GM12878 (cell line): Measurements from ENCODE around the gene PREP. TPM values are rescaled to one million over a fixed set of nuclear protein-coding genes. Genes with fewer than 3 reads are reported as not detected.
"Not testable (repeated sequence)": the region's sequence is repeated elsewhere in the genome, so short reads cannot be mapped to it uniquely, and the experiment has no call there.

Source experiments
- ATAC-seq: fragments of 200-7000 bp; cut with Tn5 transposase; 3 replicates; pipeline ENCODE4 v1.9.1; 2020; ENCODE audit warnings: mild to moderate bottlenecking, moderate library complexity
- BruUV-seq: library from RNA; stranded (reverse); fragments of 400-500 nt; replicated peaks from 2 replicates; lab custom pipeline; 2021; lab: Mats Ljungman, UMichigan
- CTCF ChIA-PET: fragments of 300-600 bp; sonication (Branson Sonifier 250); formaldehyde crosslinking; extraction: SDS; loops from one replicate; lab custom pipeline; 2021; ENCODE audit warnings: inconsistent platforms; lab: Yijun Ruan, JAX
- POLR2A ChIA-PET: fragments of 350-600 bp; formaldehyde crosslinking; extraction: SDS; loops from one replicate; lab custom pipeline; 2021; ENCODE audit warnings: inconsistent platforms; lab: Charles Lee
- RAD21 ChIA-PET: fragments of 300-600 bp; sonication (Branson Sonifier 250); formaldehyde crosslinking; loops from one replicate; lab custom pipeline; 2023; ENCODE audit warnings: antibody characterized with exemption; ENCODE audit not compliant: unreplicated experiment; lab: Charles Lee
- SMC1A ChIA-PET: fragments of 300-600 bp; sonication (Branson Sonifier 250); formaldehyde crosslinking; loops from one replicate; lab custom pipeline; 2023; ENCODE audit not compliant: unreplicated experiment, uncharacterized antibody; lab: Charles Lee
- DNase-seq: peaks from one replicate; pipeline ENCODE4 v3.0.0-alpha.2; 2011; ENCODE audit warnings: low read depth, low spot score
- FAIRE-seq: peaks from 3 replicates; lab custom pipeline; 2011; peaks lifted over from hg19 to GRCh38; lab: Jason Lieb, UNC
- H2AFZ ChIP-seq: 2 replicates; pipeline ENCODE4 v1.6.0; 2011; ENCODE audit warnings: low read depth, low read length, control low read depth; ENCODE audit not compliant: control insufficient read depth
- H3K27ac ChIP-seq: 2 replicates; pipeline ENCODE4 v1.5.1; 2011; ENCODE audit warnings: control low read depth; ENCODE audit not compliant: control insufficient read depth, insufficient read depth
- H3K27me3 ChIP-seq, 2 experiments: replicated peaks in 1 of 2; 2 replicates each; pipeline versions ENCODE4 v1.6.0 to v1.6.1; 2011; ENCODE audit warnings: low read length in 1 of 2; ENCODE audit not compliant: control insufficient read depth in 2 of 2, insufficient read depth in 2 of 2
- H3K36me3 ChIP-seq, 2 experiments: 2 replicates each; pipeline ENCODE4 v1.5.1; 2011; ENCODE audit warnings: low read length in 1 of 2; ENCODE audit not compliant: control insufficient read depth in 2 of 2, insufficient read depth in 2 of 2
- H3K4me1 ChIP-seq: 2 replicates; pipeline ENCODE4 v1.6.1; 2011; ENCODE audit warnings: mild to moderate bottlenecking, low read length, moderate library complexity, mixed read lengths; ENCODE audit not compliant: control insufficient read depth, insufficient read depth
- H3K4me2 ChIP-seq: 2 replicates; pipeline ENCODE4 v1.6.0; 2011; ENCODE audit warnings: control low read depth; ENCODE audit not compliant: control insufficient read depth, insufficient read depth
- H3K4me3 ChIP-seq: fragments of 200-600 bp; sonication (generic); 2 replicates; pipeline ENCODE4 v1.5.1; 2016
- H3K79me2 ChIP-seq: 2 replicates; pipeline ENCODE4 v1.6.0; 2011; ENCODE audit warnings: low read length; ENCODE audit not compliant: control insufficient read depth, insufficient read depth
- H3K9ac ChIP-seq: 2 replicates; pipeline ENCODE4 v1.8.0; 2011; ENCODE audit warnings: low read length, control low read depth, mixed read lengths; ENCODE audit not compliant: control insufficient read depth, insufficient read depth
- H3K9me3 ChIP-seq: replicated peaks from 3 replicates; pipeline ENCODE4 v1.5.1; 2011; ENCODE audit warnings: mild to moderate bottlenecking, low read length; ENCODE audit not compliant: control insufficient read depth, insufficient read depth
- H4K20me1 ChIP-seq: 2 replicates; pipeline ENCODE4 v1.6.0; 2011; ENCODE audit not compliant: control insufficient read depth, insufficient read depth
- BACH1 ChIP-seq: fragments of 450-650 bp; IDR thresholded peaks from 2 replicates; pipeline ENCODE4 v1.6.1; 2017; ENCODE audit warnings: mild to moderate bottlenecking, borderline replicate concordance
- MEF2B ChIP-seq: fragments of 450-650 bp; IDR thresholded peaks from 2 replicates; pipeline ENCODE4 v1.6.1; 2018; ENCODE audit warnings: mild to moderate bottlenecking, moderate library complexity; ENCODE audit not compliant: partially characterized antibody, poor library complexity, severe bottlenecking
- RAD21 ChIP-seq: IDR thresholded peaks from 2 replicates; pipeline ENCODE4 v1.6.1; 2011; ENCODE audit warnings: mild to moderate bottlenecking, low read depth, low read length, moderate library complexity; ENCODE audit not compliant: insufficient read depth
- RCOR1 ChIP-seq: conservative IDR thresholded peaks from 2 replicates; pipeline ENCODE4 v1.6.1; 2012; ENCODE audit warnings: low read depth, low read length, improper control_type of control experiment
- RUNX3 ChIP-seq: IDR thresholded peaks from 2 replicates; pipeline ENCODE4 v1.6.1; 2012; ENCODE audit warnings: low read length, inconsistent platforms
- SMC3 ChIP-seq: IDR thresholded peaks from 2 replicates; pipeline ENCODE4 v1.6.1; 2011; ENCODE audit warnings: low read length, improper control_type of control experiment, borderline replicate concordance
- WRNIP1 ChIP-seq: IDR thresholded peaks from 2 replicates; pipeline ENCODE4 v1.6.1; 2011; ENCODE audit warnings: low read depth, low read length, improper control_type of control experiment, borderline replicate concordance
- YY1 ChIP-seq: IDR thresholded peaks from 2 replicates; pipeline ENCODE4 v1.6.1; 2011; ENCODE audit warnings: low read depth, mild to moderate bottlenecking, low read length
- WGBS: methylation state at CpG from one replicate; pipeline ENCODE4 v1.1.6; 2016; ENCODE audit warnings: low lambda C conversion rate; ENCODE audit not compliant: insufficient replicate concordance, insufficient coverage; ENCODE audit errors: missing lambda C conversion rate; 5-methylcytosine and 5-hydroxymethylcytosine counted together
- in situ Hi-C: fragments of 300-500 bp; cut with MboI; formaldehyde crosslinking; loops from 9 replicates; pipeline ENCODE4 v1.14.3; 2018; ENCODE audit warnings: mixed read lengths
- intact Hi-C: fragments of 100-400 bp; cut with micrococcal nuclease; formaldehyde crosslinking; loops from one replicate; pipeline ENCODE4 v1.14.2; 2022; ENCODE audit not compliant: unreplicated experiment
- polyA plus RNA-seq, 11 experiments: library from polyadenylated mRNA; depleted of rRNA in 4 of 11; unstranded in 6 of 11; stranded (reverse) in 5 of 11; fragments of >200 nt; fragmentation: Nextera tagmentation in 4 of 11; fragmentation: Illumina TruSeq in 1 of 11; extraction: Ambion mirVana in 4 of 11; extraction: Trizol in 1 of 11; gene quantifications; 1 replicate in 1 of 11; 2 replicates in 10 of 11; pipeline versions ENCODE4 v1.2.1 to v1.2.3, GENCODE V29; 2011 to 2016; ENCODE audit warnings: inconsistent platforms in 2 of 11, missing spikeins in 2 of 11, low read depth in 1 of 11
- total RNA-seq, 4 experiments: library from RNA; depleted of rRNA in 3 of 4; stranded (reverse); fragments of >200 nt in 3 of 4; fragmentation: Illumina TruSeq in 1 of 4; extraction: Trizol in 1 of 4; gene quantifications; 2 replicates each; pipeline versions ENCODE4 v1.2.1 to v1.2.3, GENCODE V29; 2013 to 2021
- TF ChIP-seq, protein P1 (sequence below), 3 experiments: IDR thresholded peaks in 2 of 3; conservative IDR thresholded peaks in 1 of 3; 2 replicates each; pipeline ENCODE4 v1.5.1; 2011; ENCODE audit warnings: low read depth in 3 of 3, low read length in 3 of 3, mild to moderate bottlenecking in 3 of 3, control low read depth in 2 of 3, moderate library complexity in 2 of 3, inconsistent platforms in 1 of 3, mixed read lengths in 1 of 3; ENCODE audit not compliant: control insufficient read depth in 2 of 3, insufficient read depth in 1 of 3; ENCODE audit errors: extremely low read depth in 1 of 3
- TF ChIP-seq, protein P2 (sequence below): IDR thresholded peaks from 2 replicates; pipeline ENCODE4 v1.6.1; 2011; ENCODE audit warnings: low read depth, mild to moderate bottlenecking, low read length, moderate library complexity, borderline replicate concordance; ENCODE audit errors: extremely low read depth

Gene PREP
- total and polyA plus RNA-seq, 10 of the 15 experiments (the other 5 are each of a cell fraction or from before 2014, with no cell fraction given), result 6.5 to 33.6 (median 18.1) TPM

GRCh38 chr6:105424175-105424783 is 21.4 kb upstream of the PREP start:
- H3K9me3 ChIP-seq, result no peaks in the 10 kb centered on the region; the same call in 2 of the 3 replicates

DNA sequence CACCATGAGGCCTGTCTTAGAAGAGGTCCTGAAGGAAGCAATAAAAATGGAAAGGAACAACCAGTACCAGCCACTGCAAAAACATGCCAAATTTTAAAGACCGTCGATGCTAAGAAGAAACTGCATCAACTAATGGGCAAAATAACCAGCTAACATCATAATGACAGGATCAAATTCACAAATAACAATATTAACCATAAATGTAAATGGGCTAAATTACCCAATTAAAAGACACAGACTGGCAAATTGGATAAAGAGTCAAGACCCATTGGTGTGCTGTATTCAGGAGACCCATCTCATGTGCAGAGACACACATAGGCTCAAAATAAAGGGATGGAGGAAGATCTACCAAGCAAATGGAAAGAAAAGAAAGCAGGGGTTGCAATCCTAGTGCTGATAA is 14.1 kb upstream of the PREP start:
- H3K4me3 ChIP-seq, H3K27ac ChIP-seq, POLR2A ChIA-PET, BruUV-seq, RAD21 ChIA-PET, intact Hi-C loops, DNase-seq, H3K4me2 ChIP-seq, H3K79me2 ChIP-seq, H4K20me1 ChIP-seq, H3K9ac ChIP-seq, H3K4me1 ChIP-seq, H3K9me3 ChIP-seq, H3K36me3 ChIP-seq, H2AFZ ChIP-seq, in situ Hi-C loops, ATAC-seq, H3K27me3 ChIP-seq, SMC1A ChIA-PET, CTCF ChIA-PET: not testable (repeated sequence)
- peak; percentile 91 for FAIRE-seq
- WGBS, result 87% methylated on average over 2 of the region's 2 CpGs

More at GRCh38 chr6:105424175-105424783, 21.4 kb upstream of the PREP start:
- no peaks in the 10 kb centered on the region for H4K20me1 ChIP-seq
- CTCF ChIA-PET, result interaction anchor here (1.1 to 4.3 kb wide), 6 partner anchors 9 to 338 kb away, joined by 3 to 43 read pairs (median 4); no protein-coding TSS in a partner anchor
- intact Hi-C loops, result loop anchor here (1.0 kb wide), 1 partner anchor 337 kb away; no protein-coding TSS in a partner anchor
- FAIRE-seq (peak; percentile 64), ATAC-seq (peak; percentile 96), DNase-seq (no peak)
- RAD21 ChIA-PET, result no interaction called here
- no TSS peak for BruUV-seq
- POLR2A ChIA-PET, result no interaction called here
- H3K4me1 ChIP-seq, result peaks cover 3% of the 10 kb centered on the region
- SMC1A ChIA-PET, result interaction anchor here (1.2 to 2.8 kb wide), 3 partner anchors 309 to 336 kb away, joined by 3 to 24 read pairs (median 10); no protein-coding TSS in a partner anchor
- TF ChIP-seq YY1 (peak; percentile 66; the same call in 1 of the 2 replicates), WRNIP1 (0 out of 2 replicates have a peak, but pooled peaks have one; percentile 45), RAD21 (peak; percentile 59), SMC3 (peak; percentile 72), RUNX3 (peak; percentile 53), RCOR1 (no peak), MEF2B (no peak), BACH1 (no peak)
- TF ChIP-seq, protein P1, sequence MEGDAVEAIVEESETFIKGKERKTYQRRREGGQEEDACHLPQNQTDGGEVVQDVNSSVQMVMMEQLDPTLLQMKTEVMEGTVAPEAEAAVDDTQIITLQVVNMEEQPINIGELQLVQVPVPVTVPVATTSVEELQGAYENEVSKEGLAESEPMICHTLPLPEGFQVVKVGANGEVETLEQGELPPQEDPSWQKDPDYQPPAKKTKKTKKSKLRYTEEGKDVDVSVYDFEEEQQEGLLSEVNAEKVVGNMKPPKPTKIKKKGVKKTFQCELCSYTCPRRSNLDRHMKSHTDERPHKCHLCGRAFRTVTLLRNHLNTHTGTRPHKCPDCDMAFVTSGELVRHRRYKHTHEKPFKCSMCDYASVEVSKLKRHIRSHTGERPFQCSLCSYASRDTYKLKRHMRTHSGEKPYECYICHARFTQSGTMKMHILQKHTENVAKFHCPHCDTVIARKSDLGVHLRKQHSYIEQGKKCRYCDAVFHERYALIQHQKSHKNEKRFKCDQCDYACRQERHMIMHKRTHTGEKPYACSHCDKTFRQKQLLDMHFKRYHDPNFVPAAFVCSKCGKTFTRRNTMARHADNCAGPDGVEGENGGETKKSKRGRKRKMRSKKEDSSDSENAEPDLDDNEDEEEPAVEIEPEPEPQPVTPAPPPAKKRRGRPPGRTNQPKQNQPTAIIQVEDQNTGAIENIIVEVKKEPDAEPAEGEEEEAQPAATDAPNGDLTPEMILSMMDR (IDR thresholded peaks at IDR 0.05 in 2 of 3, conservative IDR thresholded peaks at IDR 0.05 in 1 of 3; ENCODE audit: control insufficient read depth in 2 of 3, extremely low read depth in 1 of 3, insufficient read depth in 1 of 3, low read depth in 3 of 3, low read length in 3 of 3), result peak; percentile 67 to 71 (median 70)
- TF ChIP-seq, protein P2, sequence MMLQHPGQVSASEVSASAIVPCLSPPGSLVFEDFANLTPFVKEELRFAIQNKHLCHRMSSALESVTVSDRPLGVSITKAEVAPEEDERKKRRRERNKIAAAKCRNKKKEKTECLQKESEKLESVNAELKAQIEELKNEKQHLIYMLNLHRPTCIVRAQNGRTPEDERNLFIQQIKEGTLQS, result no peak
- no peak overlapping the region for H3K27ac ChIP-seq
- in situ Hi-C loops, result no loop called here
- H2AFZ ChIP-seq, result no peak overlapping the region
- no peaks in the 10 kb centered on the region for H3K36me3 ChIP-seq
- no peak overlapping the region for H3K4me3 ChIP-seq
- no peaks in the 10 kb centered on the region for H3K79me2 ChIP-seq
- no peaks in the 10 kb centered on the region for H3K27me3 ChIP-seq
- under 1% methylated on average over 7 of the region's 7 CpGs for whole genome bisulfite sequencing
- no peak overlapping the region for H3K9ac ChIP-seq
- H3K4me2 ChIP-seq, result no peak overlapping the region
